Mucosa of descending colon (tissue), 3 donors: Measurements from ENCODE around the gene LIN28B. TPM values are rescaled to one million over a fixed set of nuclear protein-coding genes. Genes with fewer than 3 reads are reported as not detected.

Experiments
- ATAC-seq: fragments of 200-7000 bp; cut with Tn5 transposase; one replicate; pipeline ENCODE4 v1.9.1; 2020; ENCODE audit warnings: mild to moderate bottlenecking, moderate library complexity
- DNase-seq, 3 donors: peaks; one replicate each; pipeline ENCODE4 v3.0.0-alpha.2; 2020
- H3K36me3 ChIP-seq: fragments of 200-600 bp; one replicate; pipeline ENCODE4 v1.8.0; 2021; ENCODE audit warnings: low read depth, mild to moderate bottlenecking
- H3K4me1 ChIP-seq: fragments of 200-600 bp; one replicate; pipeline ENCODE4 v1.8.0; 2021; ENCODE audit warnings: low read depth, mild to moderate bottlenecking
- H3K4me3 ChIP-seq: fragments of 200-600 bp; one replicate; pipeline ENCODE4 v1.8.0; 2021; ENCODE audit warnings: mild to moderate bottlenecking
- H3K9me3 ChIP-seq: fragments of 200-600 bp; one replicate; pipeline ENCODE4 v1.8.0; 2021; ENCODE audit warnings: mild to moderate bottlenecking
- intact Hi-C, 2 donors: fragments of 100-400 bp; cut with DNase I in 1 of 2; cut with micrococcal nuclease in 1 of 2; formaldehyde crosslinking; loops; one replicate each; pipeline versions ENCODE4 v1.11.0 to v1.11.1; 2022; cut with DNase I, micrococcal nuclease
- total RNA-seq, 3 donors: library from RNA; stranded (reverse); fragmentation: NEBNext Ultra II Directional in 2 of 3; extraction: Animal tissue kit (Norgen Biotek cat#: 25700) in 2 of 3; gene quantifications; one replicate each; pipeline versions ENCODE4 v1.2.1 to v1.2.4, GENCODE V29; 2021 to 2023
- TF ChIP-seq, protein P1 (sequence below): fragments of 200-600 bp; IDR thresholded peaks from one replicate; pipeline ENCODE4 v1.8.0; 2022; ENCODE audit warnings: antibody characterized with exemption, mild to moderate bottlenecking
- donor health status: DM: no; HTN: no; CAD: no; lungs with moderate emphysema.
- donor health status: DM: no; HTN: no; CAD: no.
- donor health status: DM: no; HTN: yes; CAD: no.

The LIN28B gene
- total RNA-seq, 3 donors from 2014 or later = not detected

DNA sequence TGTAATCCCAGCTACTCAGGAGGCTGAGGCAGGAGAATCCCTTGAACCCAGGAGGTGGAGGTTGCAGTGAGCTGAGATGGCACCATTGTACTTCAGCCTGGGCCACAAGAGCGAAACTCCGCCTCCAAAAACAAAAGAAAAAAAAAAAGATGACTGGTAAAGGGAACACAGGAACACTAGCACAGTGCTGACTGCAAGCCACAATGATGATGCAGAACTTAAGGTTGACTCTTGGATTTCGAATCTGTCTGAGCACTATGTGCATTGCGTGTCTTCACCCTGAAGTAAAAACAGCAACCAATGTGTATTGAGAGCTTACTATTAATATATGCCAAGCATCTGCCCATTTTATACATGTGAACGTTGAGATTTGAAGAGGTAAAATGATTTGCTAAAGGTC lies 27.6 kb upstream of the LIN28B start:
- intact Hi-C loops = no loop called here
- no peaks in the 10 kb centered on the region for H3K9me3 ChIP-seq
- DNase-seq (no peak), ATAC-seq (no peak)
- TF ChIP-seq, protein P1, sequence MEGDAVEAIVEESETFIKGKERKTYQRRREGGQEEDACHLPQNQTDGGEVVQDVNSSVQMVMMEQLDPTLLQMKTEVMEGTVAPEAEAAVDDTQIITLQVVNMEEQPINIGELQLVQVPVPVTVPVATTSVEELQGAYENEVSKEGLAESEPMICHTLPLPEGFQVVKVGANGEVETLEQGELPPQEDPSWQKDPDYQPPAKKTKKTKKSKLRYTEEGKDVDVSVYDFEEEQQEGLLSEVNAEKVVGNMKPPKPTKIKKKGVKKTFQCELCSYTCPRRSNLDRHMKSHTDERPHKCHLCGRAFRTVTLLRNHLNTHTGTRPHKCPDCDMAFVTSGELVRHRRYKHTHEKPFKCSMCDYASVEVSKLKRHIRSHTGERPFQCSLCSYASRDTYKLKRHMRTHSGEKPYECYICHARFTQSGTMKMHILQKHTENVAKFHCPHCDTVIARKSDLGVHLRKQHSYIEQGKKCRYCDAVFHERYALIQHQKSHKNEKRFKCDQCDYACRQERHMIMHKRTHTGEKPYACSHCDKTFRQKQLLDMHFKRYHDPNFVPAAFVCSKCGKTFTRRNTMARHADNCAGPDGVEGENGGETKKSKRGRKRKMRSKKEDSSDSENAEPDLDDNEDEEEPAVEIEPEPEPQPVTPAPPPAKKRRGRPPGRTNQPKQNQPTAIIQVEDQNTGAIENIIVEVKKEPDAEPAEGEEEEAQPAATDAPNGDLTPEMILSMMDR = no peak
- no peaks in the 10 kb centered on the region for H3K36me3 ChIP-seq
- no peaks in the 10 kb centered on the region for H3K4me1 ChIP-seq
- H3K4me3 ChIP-seq = no peak overlapping the region

DNA sequence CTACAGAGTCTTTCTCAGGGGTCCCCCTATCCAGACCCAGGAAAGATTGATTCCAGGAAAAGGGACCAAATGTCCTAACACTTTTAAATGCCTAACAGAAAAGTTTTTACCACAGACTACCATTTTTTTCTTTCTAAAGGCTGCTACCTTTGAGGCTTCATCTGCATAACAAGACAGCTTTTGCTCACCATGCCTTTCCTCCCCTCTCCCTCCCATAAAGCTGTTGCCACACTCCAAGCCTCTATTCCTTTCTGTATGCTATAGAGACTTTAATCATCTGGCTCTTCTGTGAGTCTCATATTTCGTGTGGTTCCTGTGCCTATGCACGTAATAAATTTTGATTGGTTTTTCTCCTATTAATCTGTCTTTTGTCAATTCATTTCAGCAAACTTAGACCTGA lies 26.0 kb upstream of the LIN28B start:
- Histone ChIP-seq H3K36me3 (no peaks in the 10 kb centered on the region), H3K4me3 (no peak overlapping the region), H3K9me3 (no peaks in the 10 kb centered on the region), H3K4me1 (no peaks in the 10 kb centered on the region)
- TF ChIP-seq, protein P1 = no peak
- intact Hi-C loops = no loop called here
- ATAC-seq (no peak), DNase-seq (no peak)

DNA sequence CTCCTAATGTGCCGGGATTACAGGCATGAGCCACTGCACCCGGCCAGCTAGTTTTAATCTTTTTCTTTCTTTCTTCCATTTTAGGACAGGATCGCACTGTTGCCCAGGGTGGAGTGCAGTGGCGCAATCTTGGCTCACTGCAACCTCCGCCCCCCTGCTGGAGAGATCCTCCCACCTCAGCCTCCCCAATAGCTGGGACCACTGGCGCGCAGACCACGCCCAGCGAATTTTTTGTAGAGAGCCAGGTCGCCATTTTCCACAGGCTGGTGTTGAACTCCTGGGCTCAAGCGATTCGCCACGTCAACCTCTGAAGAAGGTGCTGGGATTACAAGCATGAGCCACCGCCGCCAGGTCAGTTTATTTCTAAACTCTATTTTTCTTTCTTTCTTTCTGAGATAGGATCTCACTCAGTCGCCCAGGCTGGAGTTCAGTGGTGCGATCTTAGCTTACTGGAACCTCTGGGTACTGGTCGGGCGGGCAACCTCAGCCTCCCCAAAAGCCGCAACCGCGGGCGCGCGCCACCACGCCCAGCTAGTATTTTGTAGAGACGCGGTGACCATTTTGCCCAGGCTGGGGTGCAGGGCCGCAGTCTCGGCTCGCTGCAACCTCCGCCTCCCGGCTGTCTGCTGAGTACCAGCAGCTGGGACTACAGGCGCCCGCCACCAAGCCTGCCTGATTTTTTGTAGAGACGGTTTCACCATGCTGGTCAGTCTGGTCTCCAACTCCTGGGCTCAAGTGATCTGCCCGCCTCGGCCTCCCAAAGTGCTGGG lies 20.0 kb upstream of the LIN28B start:
- no peaks in the 10 kb centered on the region for H3K4me1 ChIP-seq
- intact Hi-C loops = no loop called here
- no peaks in the 10 kb centered on the region for H3K9me3 ChIP-seq
- H3K36me3 ChIP-seq = no peaks in the 10 kb centered on the region
- TF ChIP-seq, protein P1 = no peak
- ATAC-seq (no peak), DNase-seq (no peak)
- H3K4me3 ChIP-seq = no peak overlapping the region

DNA sequence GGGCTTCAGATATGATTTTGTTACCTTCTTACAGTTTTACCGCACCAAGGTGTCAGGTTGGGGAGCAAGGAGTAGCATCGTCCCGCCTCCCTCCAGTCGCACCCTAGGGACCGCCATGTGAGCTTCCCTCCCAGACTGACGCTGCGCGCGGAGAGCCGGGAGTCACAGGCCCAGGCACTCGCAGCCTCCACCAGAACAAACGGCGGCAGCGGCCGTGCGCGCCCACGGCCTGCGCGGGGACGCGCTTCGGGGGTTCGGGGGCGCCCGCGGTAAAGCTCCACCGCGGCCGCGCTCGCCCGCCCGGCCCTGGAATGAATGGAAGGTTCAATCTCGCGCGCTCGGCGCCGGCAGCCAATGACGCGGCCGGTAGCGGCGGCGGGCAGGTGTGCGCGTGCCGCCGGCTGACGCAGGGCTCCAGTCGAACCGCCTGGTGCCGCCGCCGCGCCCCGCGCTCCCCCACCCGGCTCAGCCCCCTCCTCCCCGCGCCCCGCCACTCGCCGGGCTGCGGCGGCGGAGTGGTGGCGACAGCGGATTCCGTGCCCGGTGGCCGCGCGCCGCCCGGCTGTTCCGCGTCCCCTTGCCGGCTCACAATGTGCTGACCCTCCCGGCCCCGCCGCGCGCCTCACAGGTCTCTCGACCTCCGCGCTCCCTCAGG lies 16.5 kb upstream of the LIN28B start:
- TF ChIP-seq, protein P1 = no peak
- H3K4me1 ChIP-seq = no peaks in the 10 kb centered on the region
- DNase-seq (no peak), ATAC-seq (no peak)
- intact Hi-C loops = no loop called here
- no peaks in the 10 kb centered on the region for H3K9me3 ChIP-seq
- no peaks in the 10 kb centered on the region for H3K36me3 ChIP-seq
- H3K4me3 ChIP-seq = no peak overlapping the region

DNA sequence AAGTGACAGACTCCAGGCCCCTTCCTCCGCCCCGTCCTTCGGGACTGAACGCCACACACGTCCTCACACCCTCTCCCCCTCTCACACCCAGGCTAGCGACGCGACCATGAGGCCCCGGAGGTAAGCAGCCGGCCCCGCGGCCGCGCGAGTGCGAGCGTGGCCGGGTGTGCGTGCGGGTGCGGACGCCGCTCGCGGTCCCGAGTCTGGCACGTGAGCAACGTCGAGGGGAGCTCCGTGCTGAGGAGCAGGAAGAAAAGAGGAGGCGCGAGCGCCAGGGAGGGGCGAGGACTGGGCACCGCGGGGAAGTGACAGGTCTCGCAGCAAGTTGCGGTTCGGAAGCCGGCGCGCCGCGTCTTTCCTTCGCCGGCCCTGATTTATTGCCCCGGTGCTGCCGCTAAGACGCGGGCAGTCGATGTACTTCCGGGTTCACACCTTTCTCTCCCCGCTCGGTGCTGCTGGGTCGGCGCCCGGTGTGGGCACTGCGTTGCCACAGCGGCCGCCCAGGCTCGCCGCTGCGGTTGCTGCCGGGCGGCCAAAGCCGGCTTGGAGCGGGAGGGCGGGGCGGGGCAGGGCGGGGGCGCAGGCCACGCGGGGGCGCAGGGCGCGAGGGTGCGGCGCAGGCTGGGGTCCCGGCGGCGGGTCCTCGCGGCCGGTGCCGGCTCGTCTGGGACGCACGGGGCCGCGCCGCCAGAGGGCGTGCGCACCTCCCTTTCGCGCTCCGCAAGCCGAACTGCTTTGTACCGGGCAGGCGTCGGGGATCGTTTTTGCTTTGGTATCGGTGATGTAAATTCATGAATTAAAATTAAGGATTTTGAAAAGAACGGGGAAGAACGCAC lies 15.8 kb upstream of the LIN28B start:
- H3K36me3 ChIP-seq = no peaks in the 10 kb centered on the region
- TF ChIP-seq, protein P1 = no peak
- H3K4me1 ChIP-seq = no peaks in the 10 kb centered on the region
- peak in 2 of 3 donors; percentile 35 to 37 for DNase-seq
- intact Hi-C loops = no loop called here
- no peaks in the 10 kb centered on the region for H3K9me3 ChIP-seq
- peak; percentile 23 for ATAC-seq
- no peak overlapping the region for H3K4me3 ChIP-seq
